Measurements from ENCODE around the gene LPXN.

LPXN gene

DNA sequence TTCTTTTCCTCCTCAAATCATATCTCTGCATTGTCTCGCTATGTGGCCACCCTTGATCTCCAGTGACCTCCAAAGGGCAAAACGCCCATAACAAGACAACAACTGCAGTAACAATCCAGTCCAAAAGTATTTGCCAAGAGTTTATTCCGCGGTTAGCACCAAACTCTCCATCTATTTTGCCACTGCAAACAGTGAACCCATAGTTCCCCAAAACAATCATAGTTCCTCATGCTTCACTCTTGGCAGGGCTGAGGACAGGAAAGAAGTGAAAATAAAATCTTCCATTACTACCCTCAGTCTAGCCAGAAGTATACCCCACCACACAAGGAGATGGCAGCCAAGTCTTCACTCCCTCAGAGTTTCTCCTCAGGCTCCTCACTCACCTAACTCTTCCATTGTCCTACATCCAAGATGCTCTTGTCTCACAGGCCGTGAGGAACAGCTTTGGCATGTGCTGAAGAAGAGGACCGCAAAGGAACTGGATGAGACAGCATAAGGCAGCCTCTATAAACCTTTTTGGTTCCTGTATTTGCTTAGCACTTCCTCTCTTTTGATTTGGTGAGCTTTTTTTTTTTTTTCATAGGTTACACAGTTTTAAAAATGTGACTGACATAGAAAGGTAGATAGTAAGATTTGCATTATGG is at the start of gene LPXN:
LPXN (minus strand) TSS at position 480 of the 644 bp plus-strand sequence; CDS start at position 396, 84 bp downstream.
- peak; percentile 1 for ATAC-seq
- H3K9me3 Mint-ChIP-seq: no peaks in the 10 kb centered on the region
- peak within 1 kb of the TSS; percentile 97 for H3K4me3 Mint-ChIP-seq
- peak within 1 kb of the TSS; percentile 99 for H3K27ac Mint-ChIP-seq
- H3K4me1 Mint-ChIP-seq: peaks cover 59% of the 10 kb centered on the region
- H3K27me3 Mint-ChIP-seq: no peaks in the 10 kb centered on the region
- peaks cover 27% of the 10 kb centered on the region for H3K36me3 Mint-ChIP-seq

DNA sequence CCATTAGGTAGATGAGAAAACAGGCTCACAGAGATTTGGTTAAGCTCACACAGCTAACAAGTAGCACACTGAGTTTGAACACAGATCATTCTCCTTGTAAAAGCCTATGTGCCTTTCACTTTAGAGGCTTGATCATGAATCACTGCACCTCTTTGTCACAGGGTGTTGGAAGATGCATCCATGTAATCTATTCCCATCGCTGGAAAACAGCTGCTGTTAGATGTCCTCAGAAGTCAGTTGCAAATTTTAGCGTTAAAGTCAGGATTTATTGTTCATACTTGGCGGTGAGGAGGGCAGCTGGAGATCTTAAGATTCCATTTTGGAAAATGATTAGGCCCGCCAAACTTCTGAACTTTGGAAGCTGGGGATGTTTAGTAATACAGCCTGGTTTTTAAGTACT is 49.4 kb upstream of the LPXN start:
- Mint-ChIP-seq H3K27ac (no peak overlapping the region), H3K4me1 (peaks cover 27% of the 10 kb centered on the region), H3K4me3 (no peak overlapping the region), H3K36me3 (peaks cover 48% of the 10 kb centered on the region), H3K9me3 (no peaks in the 10 kb centered on the region), H3K27me3 (no peaks in the 10 kb centered on the region)
- ATAC-seq: no peak

DNA sequence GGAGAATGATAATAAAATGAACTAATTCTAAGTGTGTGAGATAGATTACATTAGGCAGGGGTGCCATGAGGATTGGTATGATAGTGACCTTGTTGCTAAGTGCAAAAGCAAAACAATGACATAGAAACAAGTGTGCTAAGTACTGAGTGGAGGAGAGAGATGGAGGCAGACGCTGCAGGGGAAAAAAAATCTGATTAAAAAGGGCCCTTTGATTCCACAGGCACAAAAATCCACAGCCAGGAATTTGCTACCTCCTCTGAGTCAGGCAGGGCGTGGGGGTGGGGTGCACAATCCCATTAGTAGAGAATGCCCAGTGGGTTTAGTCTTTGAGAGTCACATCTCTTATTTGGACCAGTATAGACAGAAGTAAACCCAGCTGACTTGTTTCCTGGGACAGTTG is 46.7 kb upstream of the LPXN start, which contains the start of gene CNTF:
CNTF (plus strand) TSS at position 322 of the 400 bp plus-strand sequence. CDS start 88 bp downstream, outside the sequence.
- H3K36me3 Mint-ChIP-seq: peaks cover 68% of the 10 kb centered on the region
- no peak within 1 kb of the TSS for H3K4me3 Mint-ChIP-seq
- H3K9me3 Mint-ChIP-seq: no peaks in the 10 kb centered on the region
- H3K4me1 Mint-ChIP-seq: peaks cover 29% of the 10 kb centered on the region
- no peak within 1 kb of the TSS for H3K27ac Mint-ChIP-seq
- no peaks in the 10 kb centered on the region for H3K27me3 Mint-ChIP-seq
- no peak for ATAC-seq

DNA sequence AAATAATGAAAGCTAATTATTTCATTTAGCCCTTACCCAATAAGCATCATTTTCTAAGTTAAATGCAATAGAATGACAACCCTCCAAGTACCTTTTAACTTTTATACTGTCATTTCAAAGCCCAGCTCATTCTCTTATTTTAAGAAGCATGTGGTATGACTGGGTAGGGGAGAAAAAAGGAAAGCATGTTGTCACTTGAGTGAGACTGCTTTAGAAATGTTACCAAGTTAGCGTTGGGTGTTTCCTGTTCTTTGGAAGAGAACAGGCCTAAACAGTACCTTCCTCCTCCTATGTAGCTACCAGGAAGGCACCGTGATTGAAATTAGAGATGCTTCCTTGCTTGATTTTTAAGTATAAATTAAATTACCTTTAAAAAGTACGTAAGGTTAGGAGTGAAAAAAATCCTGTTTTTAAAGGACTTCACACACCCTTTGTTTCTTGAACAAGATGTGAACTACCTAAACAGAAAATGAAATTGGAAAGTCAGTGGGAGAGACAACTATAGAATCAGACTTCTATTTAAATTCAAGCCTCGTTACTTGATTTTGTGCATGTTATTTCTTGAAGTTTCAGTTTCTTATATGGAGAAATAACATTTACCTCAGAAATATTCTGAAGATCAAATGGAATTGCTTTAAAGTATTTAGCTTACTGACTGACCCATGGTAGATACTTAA is 46.1 kb upstream of the LPXN start:
- no peak for ATAC-seq
- H3K27ac Mint-ChIP-seq: no peak overlapping the region
- peaks cover 25% of the 10 kb centered on the region for H3K4me1 Mint-ChIP-seq
- H3K36me3 Mint-ChIP-seq: peaks cover 68% of the 10 kb centered on the region
- H3K27me3 Mint-ChIP-seq: no peaks in the 10 kb centered on the region
- no peak overlapping the region for H3K4me3 Mint-ChIP-seq
- H3K9me3 Mint-ChIP-seq: no peaks in the 10 kb centered on the region

DNA sequence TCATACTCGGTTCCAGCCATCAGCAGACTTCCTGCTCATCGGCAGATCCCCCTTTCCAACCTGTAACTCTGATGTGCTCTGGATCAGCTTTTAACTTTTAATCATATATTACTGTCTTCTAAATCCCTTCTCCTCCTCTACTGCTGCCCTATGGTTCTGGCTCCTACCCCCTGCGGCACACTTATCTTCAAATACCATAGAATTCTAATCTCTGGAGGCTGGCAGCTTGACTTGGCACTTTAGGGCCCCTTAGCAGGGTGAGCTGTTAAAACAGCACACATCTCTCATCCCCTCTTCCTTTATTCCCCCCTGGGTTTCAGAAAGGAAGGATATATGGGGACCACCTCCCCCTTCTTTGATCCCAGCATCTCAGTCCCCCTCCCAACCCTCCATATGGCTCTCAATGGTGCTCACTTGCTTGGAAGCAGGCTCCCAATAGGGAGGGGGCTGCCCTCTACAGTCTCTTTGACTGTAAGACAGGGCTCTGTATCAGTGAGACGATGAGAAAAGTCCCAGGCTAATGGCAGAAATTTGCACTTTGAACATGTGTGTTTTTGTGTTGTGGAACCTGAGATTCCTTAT is 42.4 kb upstream of the LPXN start:
- Mint-ChIP-seq H3K4me3 (no peak overlapping the region), H3K9me3 (no peaks in the 10 kb centered on the region), H3K27me3 (no peaks in the 10 kb centered on the region), H3K4me1 (peaks cover 21% of the 10 kb centered on the region), H3K36me3 (peaks cover 68% of the 10 kb centered on the region), H3K27ac (peak overlapping the region; percentile 75)
- ATAC-seq: no peak

DNA sequence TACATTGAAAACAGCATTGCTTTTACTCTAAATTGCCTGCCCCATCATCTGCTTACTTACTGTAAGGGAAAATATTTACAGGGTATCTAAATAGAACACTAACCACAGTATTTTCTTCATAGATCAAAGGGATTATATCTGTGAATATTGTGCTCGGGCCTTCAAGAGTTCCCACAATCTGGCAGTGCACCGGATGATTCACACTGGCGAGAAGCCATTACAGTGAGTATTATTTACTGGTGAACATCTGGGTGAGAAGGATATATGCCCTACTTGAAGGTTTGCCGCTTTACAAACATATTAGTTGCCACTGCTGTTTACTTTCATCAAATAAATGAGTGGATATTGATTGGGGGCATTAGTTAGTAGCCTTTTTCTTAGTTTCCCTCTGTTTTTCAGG is 40.9 kb upstream of the LPXN start:
- peaks cover 63% of the 10 kb centered on the region for H3K36me3 Mint-ChIP-seq
- no peak overlapping the region for H3K4me3 Mint-ChIP-seq
- H3K27me3 Mint-ChIP-seq: no peaks in the 10 kb centered on the region
- ATAC-seq: no peak
- H3K27ac Mint-ChIP-seq: peak overlapping the region; percentile 75
- peaks cover 22% of the 10 kb centered on the region for H3K4me1 Mint-ChIP-seq
- no peaks in the 10 kb centered on the region for H3K9me3 Mint-ChIP-seq

DNA sequence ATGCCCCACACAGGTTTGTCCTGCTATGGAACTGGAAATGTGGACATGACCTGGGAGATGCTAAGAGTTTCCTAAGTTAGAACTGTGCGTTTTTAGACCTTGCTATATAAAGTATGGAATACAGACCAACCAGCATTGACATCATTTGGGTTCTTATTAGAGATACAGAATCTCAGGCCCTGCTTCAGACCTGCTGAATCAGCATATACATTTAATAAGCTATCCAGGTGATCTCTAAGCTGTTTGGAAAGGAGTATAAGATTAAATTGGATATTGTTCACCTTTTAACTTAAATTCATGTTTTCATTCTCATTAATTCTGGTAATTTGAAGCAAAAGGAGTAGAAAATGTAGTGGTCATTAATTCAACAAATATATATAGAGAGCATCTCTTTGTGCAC is 39.9 kb upstream of the LPXN start:
- Mint-ChIP-seq H3K4me3 (no peak overlapping the region), H3K9me3 (no peaks in the 10 kb centered on the region), H3K36me3 (peaks cover 74% of the 10 kb centered on the region), H3K27ac (peak overlapping the region; percentile 41), H3K27me3 (no peaks in the 10 kb centered on the region), H3K4me1 (peaks cover 27% of the 10 kb centered on the region)
- no peak for ATAC-seq

DNA sequence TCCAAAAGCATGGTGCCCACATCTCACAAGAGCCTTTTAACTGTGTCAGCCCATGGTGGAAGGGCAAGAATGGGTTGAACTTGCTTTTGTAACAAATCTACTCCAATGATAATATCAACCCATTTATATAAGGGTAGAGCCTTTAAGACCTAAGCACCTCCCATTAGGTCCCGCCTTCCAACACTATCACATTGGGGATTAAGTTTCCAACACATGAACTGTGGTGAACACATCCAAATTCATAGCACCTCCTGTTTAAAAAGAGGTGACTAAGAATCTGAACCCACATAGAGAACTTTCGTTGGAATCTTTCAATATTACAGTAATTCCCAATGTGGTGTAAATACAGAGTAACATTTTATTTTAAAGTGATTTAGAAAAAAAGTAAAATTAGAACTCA is 37.6 kb upstream of the LPXN start:
- no peak overlapping the region for H3K4me3 Mint-ChIP-seq
- H3K9me3 Mint-ChIP-seq: no peaks in the 10 kb centered on the region
- H3K4me1 Mint-ChIP-seq: peaks cover 44% of the 10 kb centered on the region
- H3K27ac Mint-ChIP-seq: no peak overlapping the region
- peaks cover 60% of the 10 kb centered on the region for H3K36me3 Mint-ChIP-seq
- ATAC-seq: no peak
- H3K27me3 Mint-ChIP-seq: no peaks in the 10 kb centered on the region

DNA sequence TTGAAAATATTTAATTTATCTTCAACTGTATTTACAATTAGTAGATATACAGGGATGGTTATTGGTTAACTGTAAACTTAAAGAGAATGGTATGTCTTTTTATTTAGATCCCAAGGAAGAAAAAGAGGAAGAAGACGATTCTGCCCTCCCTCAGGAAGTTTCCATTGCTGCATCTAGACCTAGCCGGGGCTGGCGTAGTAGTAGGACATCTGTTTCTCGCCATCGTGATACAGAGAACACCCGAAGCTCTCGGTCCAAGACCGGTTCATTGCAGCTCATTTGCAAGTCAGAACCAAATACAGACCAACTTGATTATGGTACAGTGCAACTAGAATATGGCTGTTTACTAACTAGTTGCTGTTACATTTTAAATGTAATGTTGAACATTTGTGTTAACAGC is 34.1 kb upstream of the LPXN start:
- Mint-ChIP-seq H3K9me3 (no peaks in the 10 kb centered on the region), H3K36me3 (peaks cover 61% of the 10 kb centered on the region)
- ATAC-seq: peak; percentile 70

DNA sequence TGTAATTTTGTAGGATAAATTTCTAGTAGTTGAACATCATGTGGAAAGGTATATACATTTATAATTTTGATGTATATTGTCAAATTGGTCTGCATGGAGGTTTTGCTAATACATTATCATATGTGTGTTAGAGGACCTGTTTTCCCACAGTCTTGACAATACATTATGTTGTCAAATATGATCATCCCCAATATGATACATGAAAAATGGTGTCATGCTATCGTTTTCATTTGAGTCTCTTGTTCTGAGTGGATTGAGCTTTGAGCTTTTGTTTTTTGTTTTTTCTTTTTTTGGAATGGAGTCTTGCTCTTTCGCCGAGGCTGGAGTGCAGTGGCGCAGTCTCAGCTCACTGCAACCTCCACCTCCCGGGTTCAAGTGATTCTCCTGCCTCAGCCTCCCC is 32.7 kb upstream of the LPXN start:
- Mint-ChIP-seq H3K4me3 (no peak overlapping the region), H3K27ac (peak overlapping the region; percentile 30), H3K27me3 (no peaks in the 10 kb centered on the region), H3K9me3 (no peaks in the 10 kb centered on the region), H3K36me3 (peaks cover 63% of the 10 kb centered on the region), H3K4me1 (peaks cover 61% of the 10 kb centered on the region)
- no peak for ATAC-seq

More for the DNA sequence above, 34.1 kb upstream of the LPXN start:
- H3K27me3 Mint-ChIP-seq: no peaks in the 10 kb centered on the region
- peaks cover 59% of the 10 kb centered on the region for H3K4me1 Mint-ChIP-seq
- peak overlapping the region; percentile 18 for H3K4me3 Mint-ChIP-seq
- peak overlapping the region; percentile 48 for H3K27ac Mint-ChIP-seq

DNA sequence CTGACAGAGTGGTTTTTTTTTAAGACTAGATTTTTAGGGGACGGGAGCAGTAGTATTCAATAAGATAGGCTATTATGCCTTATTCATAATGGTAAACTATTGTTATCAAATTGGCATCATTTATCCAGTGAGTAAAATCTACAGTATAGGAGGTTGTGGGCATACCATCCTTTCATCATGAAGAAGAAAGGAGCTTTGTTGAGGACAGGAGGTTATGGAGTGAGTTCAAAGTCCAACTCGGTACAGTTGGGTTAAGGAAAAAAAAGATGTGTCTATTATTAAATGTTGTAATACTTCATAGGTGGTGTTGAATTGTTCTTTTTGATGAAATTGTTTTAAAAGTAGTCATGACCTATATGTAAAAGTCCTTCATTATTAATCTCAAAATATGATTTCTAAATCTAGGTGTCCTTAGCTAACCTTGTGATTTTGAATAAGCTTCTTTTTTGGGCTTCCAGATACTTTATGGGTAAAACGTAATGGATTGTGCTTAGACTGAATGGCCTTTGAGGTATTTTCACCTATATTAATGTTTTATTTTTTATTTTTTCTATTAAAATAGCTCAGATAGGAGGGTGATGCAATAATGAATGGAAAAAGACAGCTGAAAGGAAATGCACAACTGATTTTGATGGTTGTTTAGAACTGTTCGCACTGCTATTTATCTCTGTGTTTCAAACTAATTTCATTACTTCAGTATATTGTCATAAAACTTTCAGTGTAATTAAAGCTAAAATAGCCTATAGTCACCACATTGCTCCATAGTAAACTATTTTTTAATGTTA is 31.5 kb upstream of the LPXN start:
- Mint-ChIP-seq H3K4me1 (peaks cover 73% of the 10 kb centered on the region), H3K9me3 (no peaks in the 10 kb centered on the region), H3K36me3 (peaks cover 73% of the 10 kb centered on the region), H3K4me3 (no peak overlapping the region), H3K27me3 (no peaks in the 10 kb centered on the region), H3K27ac (peak overlapping the region; percentile 87)
- no peak for ATAC-seq

DNA sequence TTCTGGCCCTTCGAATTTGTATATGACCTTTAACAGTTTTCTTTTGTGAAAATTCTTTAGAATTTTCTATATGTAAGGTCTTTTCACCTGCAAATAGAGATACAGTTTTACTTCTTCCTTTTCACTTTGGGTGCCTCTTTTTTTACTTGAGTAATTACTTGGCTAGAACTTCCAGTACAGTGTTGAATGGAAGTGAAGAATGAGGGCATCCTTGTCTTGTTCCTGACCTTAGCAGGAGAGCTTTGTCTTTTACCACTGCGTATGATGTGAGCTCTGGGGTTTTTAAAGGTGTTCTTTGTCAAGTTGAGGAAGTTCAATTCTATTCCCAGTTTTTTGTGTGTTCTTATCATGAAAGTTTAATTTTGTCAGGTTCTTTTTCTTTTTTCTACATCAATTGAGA is 24.9 kb upstream of the LPXN start:
- Mint-ChIP-seq H3K4me3 (peak overlapping the region; percentile 73), H3K36me3 (peaks cover 72% of the 10 kb centered on the region), H3K27ac (peak overlapping the region; percentile 87), H3K9me3 (no peaks in the 10 kb centered on the region), H3K27me3 (no peaks in the 10 kb centered on the region), H3K4me1 (peaks cover 86% of the 10 kb centered on the region)
- peak; percentile 48 for ATAC-seq

DNA sequence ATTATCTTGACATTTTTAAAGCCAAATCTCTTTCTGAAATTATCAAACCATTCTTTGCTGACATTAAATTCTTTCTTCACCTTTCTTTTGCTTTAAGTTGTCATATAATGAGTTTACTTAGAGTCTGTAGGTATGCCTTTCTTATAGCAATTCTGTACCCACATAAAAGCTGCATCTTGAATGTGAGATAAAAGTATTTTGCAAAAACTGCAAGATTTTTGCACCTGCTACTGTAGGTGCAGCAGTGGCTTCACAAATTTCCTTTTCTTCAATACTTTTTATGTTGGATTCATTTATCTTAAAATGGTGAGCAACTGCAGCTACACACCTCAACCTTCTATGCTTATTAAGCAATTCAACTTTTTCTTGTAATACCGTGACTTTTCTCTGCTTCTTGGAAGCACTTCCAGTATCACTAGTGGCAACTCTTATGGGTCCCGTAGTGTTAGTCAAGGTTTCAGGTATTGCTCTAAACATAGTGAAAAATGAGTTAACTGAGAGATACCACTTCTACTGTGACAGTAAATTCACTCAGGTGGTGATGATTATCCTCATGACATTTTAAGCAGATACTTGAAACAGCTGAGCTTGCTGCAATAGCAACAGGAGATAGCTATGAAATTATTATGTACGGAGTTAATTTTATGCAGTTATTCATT is 22.0 kb upstream of the LPXN start:
- peak overlapping the region; percentile 67 for H3K27ac Mint-ChIP-seq
- H3K27me3 Mint-ChIP-seq: no peaks in the 10 kb centered on the region
- ATAC-seq: no peak
- H3K4me1 Mint-ChIP-seq: peaks cover 78% of the 10 kb centered on the region
- no peaks in the 10 kb centered on the region for H3K9me3 Mint-ChIP-seq
- peaks cover 59% of the 10 kb centered on the region for H3K36me3 Mint-ChIP-seq
- no peak overlapping the region for H3K4me3 Mint-ChIP-seq

DNA sequence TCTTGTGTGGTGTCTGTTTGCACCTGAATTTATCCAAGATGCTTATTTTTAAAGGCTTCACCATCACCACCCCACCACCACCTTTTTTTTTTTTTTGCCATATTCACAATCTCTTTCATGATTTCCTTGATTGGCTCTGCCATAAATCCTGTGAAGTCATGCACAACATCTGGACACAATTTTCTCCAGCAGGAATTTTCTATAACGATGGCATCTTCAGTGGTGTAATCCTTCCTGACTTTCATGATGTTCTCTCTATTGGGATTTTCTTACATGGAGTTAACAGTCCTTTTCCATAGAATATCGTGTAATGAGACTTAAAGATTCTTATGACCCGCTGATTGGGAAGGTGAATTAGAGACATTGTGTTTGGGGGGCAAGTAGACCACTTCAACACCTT is 21.0 kb upstream of the LPXN start:
- Mint-ChIP-seq H3K4me3 (no peak overlapping the region), H3K9me3 (no peaks in the 10 kb centered on the region), H3K27ac (peak overlapping the region; percentile 67), H3K4me1 (peaks cover 75% of the 10 kb centered on the region), H3K36me3 (peaks cover 56% of the 10 kb centered on the region), H3K27me3 (no peaks in the 10 kb centered on the region)
- ATAC-seq: no peak

DNA sequence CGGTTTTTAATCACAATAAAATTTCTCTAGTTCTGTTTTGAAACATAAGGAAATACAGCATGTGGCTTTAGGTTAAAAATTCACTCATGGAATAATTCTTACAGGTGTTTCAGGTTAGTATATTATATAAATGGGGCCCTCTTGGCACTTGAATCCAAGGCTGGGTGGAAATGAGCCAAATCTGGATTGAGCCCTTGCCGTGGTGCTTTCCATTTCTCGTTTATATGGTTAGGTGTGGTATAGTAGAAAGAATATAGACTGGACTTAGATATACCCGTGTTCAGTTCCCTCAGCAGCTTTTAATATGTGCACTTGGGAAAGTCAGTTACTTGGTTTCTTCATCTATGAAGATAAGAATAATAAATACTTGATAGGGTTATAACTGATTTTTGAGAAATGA is 19.2 kb upstream of the LPXN start:
- Mint-ChIP-seq H3K4me3 (no peak overlapping the region), H3K9me3 (no peaks in the 10 kb centered on the region), H3K4me1 (peaks cover 76% of the 10 kb centered on the region), H3K27ac (no peak overlapping the region), H3K27me3 (no peaks in the 10 kb centered on the region), H3K36me3 (peaks cover 54% of the 10 kb centered on the region)
- ATAC-seq: no peak

Measured in stimulated activated memory B cell treated with anti-CD40 and anti-IgM and Interleukin-4, amounts not matched to agents 10 μg/mL and 1 μg/mL and 100 μg/mL, for 72 hours (primary cell).